HG02852 (cell line): Measurements from ENCODE around the gene FBRSL1.
"Not testable (repeated sequence)": the region's sequence is repeated elsewhere in the genome, so short reads cannot be mapped to it uniquely, and the experiment has no call there.

ENCODE experiments used
- ATAC-seq: cut with Tn5 transposase; IDR thresholded peaks from one replicate; pipeline ENCODE4 v1.9.1; 2021; ENCODE audit warnings: mild to moderate bottlenecking, moderate library complexity; ENCODE audit not compliant: unreplicated experiment

Gene FBRSL1

GRCh38 chr12:132489602-132490266 lies at the start of gene FBRSL1:
Gene FBRSL1 (plus strand): TSS chr12:132490151.
- ATAC-seq = peak; percentile 48

- ATAC-seq = not testable (repeated sequence)
Observed at GRCh38 chr12:132440420-132440819, 49.5 kb upstream of the FBRSL1 start.

GRCh38 chr12:132441871-132442863 lies 47.8 kb upstream of the FBRSL1 start:
- no peak for ATAC-seq

- ATAC-seq = no peak
Observed at GRCh38 chr12:132443091-132443490, 46.9 kb upstream of the FBRSL1 start.

GRCh38 chr12:132444283-132444682 lies 45.7 kb upstream of the FBRSL1 start:
- no peak for ATAC-seq

- ATAC-seq = no peak
Observed at GRCh38 chr12:132444957-132445883, 44.7 kb upstream of the FBRSL1 start.

- ATAC-seq = no peak
Observed at GRCh38 chr12:132445884-132446632, 43.9 kb upstream of the FBRSL1 start.

- ATAC-seq = no peak
Observed at GRCh38 chr12:132446633-132447326, 43.2 kb upstream of the FBRSL1 start.

- no peak for ATAC-seq
Observed at GRCh38 chr12:132447327-132447720, 42.6 kb upstream of the FBRSL1 start.

GRCh38 chr12:132447731-132448462 lies 42.1 kb upstream of the FBRSL1 start:
- no peak for ATAC-seq

GRCh38 chr12:132448463-132448820 lies 41.5 kb upstream of the FBRSL1 start:
- no peak for ATAC-seq

- peak; percentile 67 for ATAC-seq
Observed at GRCh38 chr12:132449565-132450417, 40.2 kb upstream of the FBRSL1 start.

- ATAC-seq = no peak
Observed at GRCh38 chr12:132450418-132451171, 39.4 kb upstream of the FBRSL1 start.

- ATAC-seq = peak; percentile 46
Observed at GRCh38 chr12:132451172-132451835, 38.6 kb upstream of the FBRSL1 start.

GRCh38 chr12:132451836-132452195 lies 38.1 kb upstream of the FBRSL1 start:
- no peak for ATAC-seq

- ATAC-seq = no peak
Observed at GRCh38 chr12:132452596-132453350, 37.2 kb upstream of the FBRSL1 start.
